Adipocyte (in vitro differentiated cells): ENCODE measurements around the gene TLDC2.
"Not testable (repeated sequence)": the region's sequence is repeated elsewhere in the genome, so short reads cannot be mapped to it uniquely, and the experiment has no call there.

Experiments used
- DNase-seq: peaks from one replicate; pipeline ENCODE4 v3.0.0-alpha.2; 2015; ENCODE audit warnings: low read depth
- H3K27me3 ChIP-seq: replicated peaks from 2 replicates; pipeline ENCODE4 v1.7.0; 2013; ENCODE audit warnings: mild to moderate bottlenecking, low read length, moderate library complexity; ENCODE audit not compliant: control insufficient read depth, insufficient read depth
- H3K36me3 ChIP-seq: 2 replicates; pipeline ENCODE4 v1.7.0; 2013; ENCODE audit warnings: low read length, mild to moderate bottlenecking, moderate library complexity; ENCODE audit not compliant: control insufficient read depth, insufficient read depth, severe bottlenecking
- H3K4me1 ChIP-seq: 2 replicates; pipeline ENCODE4 v1.7.0; 2013; ENCODE audit warnings: mild to moderate bottlenecking, low read length, moderate library complexity; ENCODE audit not compliant: control insufficient read depth, insufficient read depth
- H3K4me3 ChIP-seq: 2 replicates; pipeline ENCODE4 v1.7.0; 2013; ENCODE audit warnings: mild to moderate bottlenecking, low read length, moderate library complexity
- H3K9ac ChIP-seq: 2 replicates; pipeline ENCODE4 v1.7.0; 2013; ENCODE audit warnings: mild to moderate bottlenecking, low read length, moderate library complexity
- H3K9me3 ChIP-seq: 2 replicates; pipeline ENCODE4 v1.7.0; 2013; ENCODE audit warnings: mild to moderate bottlenecking, low read length, moderate library complexity; ENCODE audit not compliant: control insufficient read depth

TLDC2 gene

DNA sequence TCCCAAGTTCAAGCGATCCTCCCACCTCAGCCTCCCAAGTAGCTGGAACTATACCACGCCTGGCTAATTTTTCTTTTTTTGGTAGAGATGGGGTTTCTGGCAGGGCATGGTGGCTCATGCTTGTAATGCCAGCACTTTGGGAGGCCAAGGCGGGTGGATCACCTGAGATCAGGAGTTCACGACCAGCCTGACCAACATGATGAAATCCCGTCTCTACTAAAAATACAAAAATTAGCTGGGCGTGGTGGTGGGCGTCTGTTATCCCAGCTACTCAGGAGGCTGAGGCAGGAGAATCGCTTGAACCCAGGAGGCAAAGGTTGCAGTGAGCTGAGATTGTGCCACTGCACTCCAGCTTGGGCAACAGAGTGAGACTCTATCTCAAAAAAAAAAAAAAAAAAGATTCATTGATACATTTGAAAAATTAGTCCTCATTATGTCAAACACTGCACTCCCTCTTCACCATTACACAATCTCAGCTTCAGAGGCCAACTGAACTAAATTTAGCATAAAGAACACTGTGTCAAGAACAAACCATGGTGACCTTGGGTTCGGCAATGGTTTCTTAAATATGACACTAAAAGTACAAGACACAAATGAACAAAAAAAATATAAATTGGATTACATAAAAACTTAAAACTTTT, 60.9 kb downstream of the TLDC2 start:
- DNase-seq, result peak; percentile 52
- Histone ChIP-seq H3K4me3 (peak overlapping the region; percentile 62), H3K9ac (peak overlapping the region; percentile 80), H3K36me3 (peaks cover 56% of the 10 kb centered on the region), H3K4me1 (peaks cover 72% of the 10 kb centered on the region)
- H3K9me3 ChIP-seq, H3K27me3 ChIP-seq: not testable (repeated sequence)

DNA sequence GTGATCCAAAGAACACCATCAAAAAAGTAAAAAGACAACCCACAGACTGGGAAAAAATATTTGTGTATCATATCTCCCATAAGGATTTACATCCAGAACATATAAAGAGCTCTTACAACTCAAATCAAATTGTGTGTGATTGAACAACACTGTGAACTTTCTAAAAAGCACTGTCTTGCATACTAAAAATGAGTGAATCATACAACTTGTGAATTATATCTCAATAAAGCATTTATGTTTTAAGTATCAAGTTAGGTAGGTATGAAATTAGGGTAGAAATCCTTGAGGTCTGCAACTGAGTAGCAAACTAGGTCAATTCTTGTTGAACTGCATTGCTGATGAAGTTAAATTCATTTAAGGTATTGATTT, 61.4 kb downstream of the TLDC2 start:
- Histone ChIP-seq H3K4me3 (peak overlapping the region; percentile 62), H3K4me1 (peaks cover 74% of the 10 kb centered on the region), H3K9me3 (no peaks in the 10 kb centered on the region), H3K27me3 (no peaks in the 10 kb centered on the region), H3K9ac (peak overlapping the region; percentile 80), H3K36me3 (peaks cover 57% of the 10 kb centered on the region)
- DNase-seq, result no peak

DNA sequence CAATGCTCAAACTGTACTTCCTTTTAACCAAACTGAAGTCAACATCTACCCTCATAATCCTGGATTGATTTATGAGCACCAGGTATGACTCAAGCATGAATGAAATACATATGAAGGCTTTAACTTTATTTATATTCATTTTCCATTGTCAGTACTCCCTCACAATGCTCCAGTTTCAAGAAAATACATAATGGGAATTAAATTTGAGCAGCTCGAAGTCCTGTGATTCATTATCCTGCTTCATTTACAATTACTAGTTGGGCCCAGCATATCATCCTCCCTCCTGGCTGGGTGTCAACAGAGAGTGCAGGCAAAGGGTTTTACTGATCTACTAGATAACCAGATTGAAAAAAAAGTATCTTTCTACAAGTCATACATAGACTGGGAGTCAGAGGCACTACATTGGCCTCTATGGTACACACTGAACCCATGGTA, 65.5 kb downstream of the TLDC2 start:
- Histone ChIP-seq H3K9me3 (no peaks in the 10 kb centered on the region), H3K27me3 (no peaks in the 10 kb centered on the region), H3K9ac (peak overlapping the region; percentile 67), H3K36me3 (peaks cover 44% of the 10 kb centered on the region), H3K4me3 (peak overlapping the region; percentile 31), H3K4me1 (peaks cover 82% of the 10 kb centered on the region)
- DNase-seq, result peak; percentile 54
